IMR-90 (cell line): ENCODE results near the gene OGDHL. TPM values are rescaled to one million over a fixed set of nuclear protein-coding genes. Genes with fewer than 3 reads are reported as not detected.

Source experiments
- ATAC-seq: fragments of 200-7000 bp; cut with Tn5 transposase; 2 replicates; pipeline ENCODE4 v1.9.1; 2020; ENCODE audit warnings: low read depth, mild to moderate bottlenecking, moderate library complexity
- BruUV-seq: library from RNA; stranded (reverse); fragments of 400-500 nt; replicated peaks from 2 replicates; lab custom pipeline; 2021; lab: Mats Ljungman, UMichigan
- CTCF ChIA-PET: fragments of 300-600 bp; formaldehyde crosslinking; extraction: SDS; loops from one replicate; lab custom pipeline; 2021; ENCODE audit warnings: antibody characterized with exemption; lab: Yijun Ruan, JAX
- POLR2A ChIA-PET: fragments of 300-600 bp; sonication (Branson Sonifier 250); formaldehyde crosslinking; loops from one replicate; lab custom pipeline; 2022; ENCODE audit warnings: antibody characterized with exemption; ENCODE audit not compliant: unreplicated experiment; lab: Charles Lee
- DNase-seq: peaks from one replicate; pipeline ENCODE4 v3.0.0; 2013
- H2AFZ ChIP-seq: replicated peaks from 2 replicates; pipeline ENCODE3; 2013; ENCODE audit warnings: low read length, mild to moderate bottlenecking; ENCODE audit not compliant: poor library complexity
- H2AK5ac ChIP-seq: 2 replicates; pipeline ENCODE4 v1.6.1; 2013; ENCODE audit warnings: low read depth, low read length, inconsistent platforms
- H2AK9ac ChIP-seq: replicated peaks from 2 replicates; pipeline ENCODE3; 2013; ENCODE audit warnings: mild to moderate bottlenecking, low read depth, low read length, moderate library complexity; ENCODE audit not compliant: poor library complexity
- H2BK120ac ChIP-seq: 2 replicates; pipeline ENCODE4 v1.6.1; 2013; ENCODE audit warnings: low read depth, low read length, inconsistent platforms
- H2BK15ac ChIP-seq: 3 replicates; pipeline ENCODE4 v1.6.1; 2013; ENCODE audit warnings: low read depth, low read length, inconsistent platforms
- H2BK20ac ChIP-seq: 2 replicates; pipeline ENCODE4 v1.6.1; 2013; ENCODE audit warnings: low read depth, mild to moderate bottlenecking, inconsistent platforms, low read length, moderate library complexity
- H2BK5ac ChIP-seq: 2 replicates; pipeline ENCODE4 v1.6.1; 2013; ENCODE audit warnings: mild to moderate bottlenecking, low read depth, low read length, inconsistent platforms; ENCODE audit not compliant: poor library complexity, severe bottlenecking
- H3K14ac ChIP-seq: replicated peaks from 2 replicates; pipeline ENCODE4 v1.6.1; 2013; ENCODE audit warnings: low read depth, low read length, inconsistent platforms
- H3K18ac ChIP-seq: 2 replicates; pipeline ENCODE4 v1.6.1; 2013; ENCODE audit warnings: low read depth, low read length, control low read depth
- H3K23ac ChIP-seq: 2 replicates; pipeline ENCODE4 v1.6.1; 2013; ENCODE audit warnings: low read depth, low read length, inconsistent platforms
- H3K27ac ChIP-seq: 2 replicates; pipeline ENCODE4 v1.5.1; 2013; ENCODE audit warnings: mild to moderate bottlenecking, control low read depth, low read length; ENCODE audit not compliant: insufficient read depth
- H3K27me3 ChIP-seq: 2 replicates; pipeline ENCODE4 v1.6.1; 2013; ENCODE audit warnings: low read length; ENCODE audit not compliant: control insufficient read depth, insufficient read depth
- H3K36me3 ChIP-seq: 2 replicates; pipeline ENCODE4 v1.6.1; 2013; ENCODE audit warnings: low read length, mixed read lengths; ENCODE audit not compliant: control insufficient read depth, insufficient read depth
- H3K4ac ChIP-seq: 2 replicates; pipeline ENCODE4 v1.6.1; 2013; ENCODE audit warnings: low read depth, low read length, inconsistent platforms
- H3K4me1 ChIP-seq: 2 replicates; pipeline ENCODE4 v1.6.1; 2013; ENCODE audit warnings: low read length, mixed read lengths; ENCODE audit not compliant: control insufficient read depth, insufficient read depth
- H3K4me2 ChIP-seq: 2 replicates; pipeline ENCODE4 v1.6.1; 2013; ENCODE audit warnings: low read depth, mild to moderate bottlenecking, control low read depth, low read length, moderate library complexity
- H3K4me3 ChIP-seq: 2 replicates; pipeline ENCODE4 v1.5.1; 2013; ENCODE audit warnings: low read depth, mild to moderate bottlenecking, control low read depth, low read length, moderate library complexity; ENCODE audit not compliant: insufficient read depth
- H3K56ac ChIP-seq: 2 replicates; pipeline ENCODE4 v1.6.1; 2013; ENCODE audit warnings: low read length, inconsistent platforms; ENCODE audit not compliant: insufficient read depth; ENCODE audit errors: extremely low read depth
- H3K79me1 ChIP-seq, 2 experiments: 2 replicates each; pipeline ENCODE4 v1.6.1; 2013; ENCODE audit warnings: low read length in 2 of 2, inconsistent platforms in 1 of 2, low read depth in 1 of 2
- H3K9ac ChIP-seq: 2 replicates; pipeline ENCODE4 v1.6.1; 2013; ENCODE audit warnings: low read depth, low read length, control low read depth
- H3K9me1 ChIP-seq: 2 replicates; pipeline ENCODE4 v1.6.1; 2013; ENCODE audit warnings: low read length, inconsistent platforms; ENCODE audit not compliant: insufficient read depth
- H3K9me3 ChIP-seq: 2 replicates; pipeline ENCODE4 v1.6.1; 2013; ENCODE audit warnings: low read length; ENCODE audit not compliant: control insufficient read depth, insufficient read depth
- H4K20me1 ChIP-seq: 2 replicates; pipeline ENCODE4 v1.6.1; 2013; ENCODE audit warnings: low read length, inconsistent platforms; ENCODE audit not compliant: insufficient read depth
- H4K5ac ChIP-seq: 2 replicates; pipeline ENCODE4 v1.6.1; 2013; ENCODE audit warnings: mild to moderate bottlenecking, low read depth, low read length, control low read depth
- H4K8ac ChIP-seq, 2 experiments: 2 replicates each; pipeline ENCODE4 v1.6.1; 2013; ENCODE audit warnings: low read depth in 2 of 2, low read length in 2 of 2, control low read depth in 1 of 2, inconsistent platforms in 1 of 2
- H4K91ac ChIP-seq: 2 replicates; pipeline ENCODE4 v1.6.1; 2013; ENCODE audit warnings: low read depth, low read length, inconsistent platforms; ENCODE audit not compliant: insufficient read depth
- CEBPB ChIP-seq: IDR thresholded peaks from 2 replicates; pipeline ENCODE4 v1.6.1; 2012; ENCODE audit warnings: low read depth, low read length, improper control_type of control experiment
- CHD1 ChIP-seq: IDR thresholded peaks from 2 replicates; pipeline ENCODE4 v1.6.1; 2012; ENCODE audit warnings: low read depth, low read length, improper control_type of control experiment
- CTCF ChIP-seq: conservative IDR thresholded peaks from 2 replicates; pipeline ENCODE4 v1.5.1; 2012; ENCODE audit warnings: mild to moderate bottlenecking, low read depth, low read length, improper control_type of control experiment
- FOS ChIP-seq: fragments of 150-350 bp; IDR thresholded peaks from 2 replicates; pipeline ENCODE4 v1.6.1; 2016; ENCODE audit warnings: low read depth, low read length
- MAFK ChIP-seq: IDR thresholded peaks from 2 replicates; pipeline ENCODE4 v1.6.1; 2012; ENCODE audit warnings: low read depth, low read length, improper control_type of control experiment
- MAZ ChIP-seq: IDR thresholded peaks from 2 replicates; pipeline ENCODE4 v1.6.1; 2012; ENCODE audit warnings: low read depth, mild to moderate bottlenecking, low read length, improper control_type of control experiment, moderate library complexity, borderline replicate concordance
- MXI1 ChIP-seq: IDR thresholded peaks from 2 replicates; pipeline ENCODE4 v1.6.1; 2012; ENCODE audit warnings: low read depth, mild to moderate bottlenecking, low read length, moderate library complexity, borderline replicate concordance
- NFE2L2 ChIP-seq: fragments of 150-350 bp; IDR thresholded peaks from 2 replicates; pipeline ENCODE4 v1.6.1; 2016; ENCODE audit warnings: low read depth, mild to moderate bottlenecking, low read length
- RAD21 ChIP-seq: IDR thresholded peaks from 2 replicates; pipeline ENCODE4 v1.6.1; 2012; ENCODE audit warnings: low read length, improper control_type of control experiment
- RCOR1 ChIP-seq: IDR thresholded peaks from 2 replicates; pipeline ENCODE4 v1.6.1; 2012; ENCODE audit warnings: mild to moderate bottlenecking, low read length, improper control_type of control experiment; ENCODE audit not compliant: insufficient replicate concordance
- RFX5 ChIP-seq: IDR thresholded peaks from 2 replicates; pipeline ENCODE4 v1.8.0; 2012; ENCODE audit warnings: low read depth, mild to moderate bottlenecking, low read length, moderate library complexity
- USF2 ChIP-seq: fragments of 150-350 bp; IDR thresholded peaks from 2 replicates; pipeline ENCODE4 v1.6.1; 2017; ENCODE audit warnings: mild to moderate bottlenecking, antibody characterized with exemption, low read length, low read depth
- WGBS, 2 experiments: methylation state at CpG; one replicate each; pipeline versions ENCODE4 v1.1.5 to v1.1.7; 2013; ENCODE audit warnings: missing lambda C conversion rate in 2 of 2; ENCODE audit not compliant: insufficient read length in 1 of 2; ENCODE audit errors: extremely low coverage in 2 of 2; 5-methylcytosine and 5-hydroxymethylcytosine counted together
- dilution Hi-C: fragments of 300-500 bp; cut with HindIII; formaldehyde crosslinking; loops from one replicate; pipeline ENCODE4 v1.14.3; 2018; ENCODE audit warnings: low sequenced_read_pairs; ENCODE audit not compliant: unreplicated experiment
- in situ Hi-C: fragments of 300-500 bp; cut with MboI; formaldehyde crosslinking; loops from 3 replicates; pipeline ENCODE4 v1.14.3; 2019; ENCODE audit warnings: low sequenced_read_pairs, inconsistent platforms, mixed read lengths
- intact Hi-C: fragments of 100-400 bp; cut with micrococcal nuclease; formaldehyde crosslinking; loops from 2 replicates; pipeline ENCODE4 v1.10.0; 2022
- polyA plus RNA-seq, 3 experiments: library from polyadenylated mRNA; depleted of rRNA; stranded (reverse); fragments of >200 nt; gene quantifications; 2 replicates each; pipeline ENCODE4 v1.2.3, GENCODE V29; 2012; ENCODE audit warnings: low replicate concordance in 1 of 3
- total RNA-seq: library from RNA; depleted of rRNA; stranded (reverse); fragments of >200 nt; gene quantifications from 2 replicates; pipeline ENCODE4 v1.2.3, GENCODE V29; 2012

Gene OGDHL
- total and polyA plus RNA-seq, 2 of the 4 experiments (the other 2 are of a cell fraction): 0.18 to 0.27 TPM

GRCh38 chr10:49726593-49726992 lies 35.5 kb downstream of the OGDHL start:
- dilution Hi-C loops (no loop called here), intact Hi-C loops (no loop called here), in situ Hi-C loops (no loop called here)
- Histone ChIP-seq H3K9me1 (no peaks in the 10 kb centered on the region), H3K4ac (no peak overlapping the region), H3K14ac (no peak overlapping the region), H3K56ac (no peak overlapping the region), H3K23ac (no peak overlapping the region), H3K36me3 (no peaks in the 10 kb centered on the region), H3K27ac (no peak overlapping the region), H3K27me3 (no peaks in the 10 kb centered on the region), H3K9ac (no peak overlapping the region), H2AFZ (no peak overlapping the region), H2AK5ac (no peak overlapping the region), H2BK5ac (no peak overlapping the region), H4K8ac (no peak overlapping the region), H3K79me1 (no peaks in the 10 kb centered on the region), H2BK120ac (no peak overlapping the region), H3K4me3 (no peak overlapping the region), H4K91ac (no peak overlapping the region), H3K18ac (no peak overlapping the region), H2AK9ac (no peak overlapping the region), H4K20me1 (no peaks in the 10 kb centered on the region), H3K9me3 (no peaks in the 10 kb centered on the region), H3K4me2 (no peak overlapping the region), H3K4me1 (no peaks in the 10 kb centered on the region), H2BK15ac (no peak overlapping the region), H2BK20ac (no peak overlapping the region), H4K5ac (no peak overlapping the region)
- ATAC-seq: no peak
- ChIA-PET CTCF (no interaction called here), POLR2A (no interaction called here)
- no peak for TF ChIP-seq CTCF
- no peak for TF ChIP-seq RCOR1
- no peak for TF ChIP-seq CEBPB
- no peak for TF ChIP-seq NFE2L2
- no peak for TF ChIP-seq CHD1
- TF ChIP-seq RFX5: no peak
- no peak for TF ChIP-seq MXI1
- TF ChIP-seq FOS: no peak
- no peak for TF ChIP-seq RAD21
- no peak for TF ChIP-seq MAFK
- no peak for TF ChIP-seq MAZ
- TF ChIP-seq USF2: no peak
- BruUV-seq: no TSS peak
- WGBS, 2 experiments: no CpG with 5 or more reads among the region's 2 CpGs
- no peak for DNase-seq
